T-cell (primary cell): ENCODE results near the gene HAUS8. TPM values are rescaled to one million over a fixed set of nuclear protein-coding genes. Genes with fewer than 3 reads are reported as not detected.
"Not testable (repeated sequence)": the region's sequence is repeated elsewhere in the genome, so short reads cannot be mapped to it uniquely, and the experiment has no call there.

Experiments used
- ATAC-seq, 4 experiments: fragments of 200-7000 bp in 3 of 4; fragments of 150-1000 bp in 1 of 4; cut with Tn5 transposase; replicated peaks in 1 of 4; 1 replicate in 3 of 4; 2 replicates in 1 of 4; pipeline ENCODE4 v1.10.0; 2021; ENCODE audit warnings: moderate library complexity in 3 of 4, mild to moderate bottlenecking in 2 of 4, moderate number of reproducible peaks in 1 of 4
- CTCF ChIA-PET, 2 donors: fragments of 300-600 bp; sonication (Branson Sonifier 250); formaldehyde crosslinking; loops; one replicate each; lab custom pipeline; 2022; ENCODE audit warnings: antibody characterized with exemption in 2 of 2; lab: Charles Lee
- POLR2A ChIA-PET, 2 donors: fragments of 300-600 bp; sonication (Branson Sonifier 250); formaldehyde crosslinking; loops; one replicate each; lab custom pipeline; 2022; ENCODE audit warnings: antibody characterized with exemption in 2 of 2; lab: Charles Lee
- DNase-seq, 35 experiments: peaks; one replicate each; pipeline versions ENCODE4 v3.0.0 to v3.0.0-alpha.2; 2013 to 2023
- H3K27ac ChIP-seq: one replicate; pipeline ENCODE4 v1.5.1; 2013; ENCODE audit warnings: low read length
- H3K27me3 ChIP-seq, 2 experiments: replicated peaks in 1 of 2; 1 replicate in 1 of 2; 2 replicates in 1 of 2; pipeline versions ENCODE4 v1.6.1 to v1.7.0; 2013; ENCODE audit warnings: low read length in 1 of 2, mixed read lengths in 1 of 2; ENCODE audit not compliant: control insufficient read depth in 2 of 2, insufficient read depth in 2 of 2; ENCODE audit errors: extremely low read depth in 1 of 2
- H3K36me3 ChIP-seq, 2 donors: 1 replicate in 1 of 2; 2 replicates in 1 of 2; pipeline versions ENCODE4 v1.6.1 to v1.7.0; 2013; ENCODE audit warnings: low read length in 1 of 2; ENCODE audit not compliant: control insufficient read depth in 2 of 2, insufficient read depth in 1 of 2; ENCODE audit errors: extremely low read depth in 1 of 2
- H3K4me1 ChIP-seq, 2 experiments: 1 replicate in 1 of 2; 2 replicates in 1 of 2; pipeline versions ENCODE4 v1.6.1 to v1.7.0; 2013; ENCODE audit warnings: low read length in 2 of 2, mixed read lengths in 1 of 2; ENCODE audit not compliant: insufficient read depth in 2 of 2, control insufficient read depth in 1 of 2; ENCODE audit errors: extremely low read depth in 1 of 2
- H3K4me3 ChIP-seq, 2 donors: 1 replicate in 1 of 2; 2 replicates in 1 of 2; pipeline versions ENCODE4 v1.5.1 to v1.7.0; 2013; ENCODE audit warnings: mild to moderate bottlenecking in 2 of 2, low read length in 1 of 2, moderate library complexity in 1 of 2; ENCODE audit not compliant: control insufficient read depth in 1 of 2; ENCODE audit errors: extremely low read depth in 1 of 2
- H3K9me3 ChIP-seq: 2 replicates; pipeline ENCODE4 v1.7.0; 2013
- H3K27ac Mint-ChIP-seq, 2 donors: one replicate each; pipeline ENCODE4 v1.8.0; 2020 to 2021; ENCODE audit warnings: mild to moderate bottlenecking in 2 of 2, mixed read lengths in 2 of 2
- H3K27me3 Mint-ChIP-seq, 2 donors: one replicate each; pipeline ENCODE4 v1.8.0; 2021 to 2022; ENCODE audit warnings: mixed read lengths in 2 of 2
- H3K36me3 Mint-ChIP-seq: one replicate; pipeline ENCODE4 v1.8.0; 2021; ENCODE audit warnings: mixed read lengths
- H3K4me1 Mint-ChIP-seq, 3 donors: one replicate each; pipeline ENCODE4 v1.8.0; 2020 to 2022; ENCODE audit warnings: mixed read lengths in 3 of 3, mild to moderate bottlenecking in 1 of 3
- H3K4me3 Mint-ChIP-seq, 3 donors: one replicate each; pipeline ENCODE4 v1.8.0; 2020 to 2022; ENCODE audit warnings: mild to moderate bottlenecking in 3 of 3, mixed read lengths in 3 of 3, moderate library complexity in 3 of 3
- H3K9me3 Mint-ChIP-seq, 3 donors: one replicate each; pipeline ENCODE4 v1.8.0; 2020 to 2022; ENCODE audit warnings: mixed read lengths in 3 of 3
- WGBS: methylation state at CpG from one replicate; pipeline ENCODE4 v1.1.5; 2013; ENCODE audit warnings: missing lambda C conversion rate; ENCODE audit not compliant: insufficient coverage; 5-methylcytosine and 5-hydroxymethylcytosine counted together
- total RNA-seq, 35 experiments: library from RNA in 6 of 35; stranded (reverse) in 6 of 35; fragments of 120-200 nt in 1 of 35; gene quantifications; one replicate each; pipeline versions ENCODE4 v1.2.1 to v1.2.4 and lab custom pipeline; 2013 to 2026

The HAUS8 gene
- total RNA-seq, 5 donors from 2014 or later (not counting 1 experiment from before 2014, with no cell fraction given) = 16.6 to 20.4 (median 19.3) TPM

GRCh38 chr19:17021793-17022590 is 53.3 kb downstream of the HAUS8 start:
- H3K36me3 Mint-ChIP-seq = peaks cover 13% of the 10 kb centered on the region
- ATAC-seq (no peak), DNase-seq (no peak)
- Histone ChIP-seq H3K9me3 (no peaks in the 10 kb centered on the region), H3K36me3 (no peaks in the 10 kb centered on the region), H3K4me1 (peaks cover 0 to 9% of the 10 kb centered on the region in 2 experiments), H3K4me3 (no peak overlapping the region), H3K27ac (no peak overlapping the region), H3K27me3 (peaks cover 0 to 39% of the 10 kb centered on the region in 2 experiments)
- peaks cover 6 to 9% (median 7%) of the 10 kb centered on the region in 3 donors for H3K4me1 Mint-ChIP-seq
- CTCF ChIA-PET = interaction anchor here in 1 of 2 donors (0.6 kb wide), 1 partner anchor 21 kb away, joined by 17 read pairs; no protein-coding TSS in a partner anchor
- H3K9me3 Mint-ChIP-seq = peaks cover 4 to 19% (median 17%) of the 10 kb centered on the region in 3 donors
- WGBS = 93% methylated on average over 7 of the region's 12 CpGs
- H3K27ac Mint-ChIP-seq = no peak overlapping the region
- H3K27me3 Mint-ChIP-seq = peaks cover 20 to 35% of the 10 kb centered on the region in 2 donors
- POLR2A ChIA-PET = no interaction called here
- no peak overlapping the region for H3K4me3 Mint-ChIP-seq

DNA sequence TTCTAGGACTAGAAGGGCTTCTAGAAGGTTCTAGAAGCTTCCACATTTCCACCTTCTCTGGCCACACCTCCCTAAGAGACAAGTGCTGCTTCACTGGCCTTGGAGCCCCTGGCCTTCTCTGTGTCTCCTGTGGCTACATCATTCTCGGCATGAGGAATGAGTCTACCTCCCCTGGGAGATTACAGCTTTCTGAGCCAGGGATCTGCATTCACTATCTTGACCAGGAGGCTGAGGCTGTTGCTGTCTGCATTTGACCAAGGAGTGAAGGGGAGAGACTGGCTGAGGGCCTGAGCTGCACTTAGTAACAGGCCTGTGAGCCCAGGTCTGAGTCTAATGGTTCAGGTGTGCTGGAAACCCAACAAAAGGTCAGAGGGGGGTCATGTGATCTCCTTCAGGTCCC is 53.9 kb downstream of the HAUS8 start:
- no peak overlapping the region for H3K27ac ChIP-seq
- Mint-ChIP-seq H3K4me1 (peaks cover 6 to 9% (median 7%) of the 10 kb centered on the region in 3 donors), H3K36me3 (peaks cover 13% of the 10 kb centered on the region), H3K9me3 (peaks cover 4 to 19% (median 17%) of the 10 kb centered on the region in 3 donors), H3K27ac (no peak overlapping the region), H3K27me3 (peaks cover 20 to 34% of the 10 kb centered on the region in 2 donors), H3K4me3 (no peak overlapping the region)
- ChIA-PET POLR2A (no interaction called here), CTCF (no interaction called here)
- H3K4me1 ChIP-seq = peaks cover 0 to 9% of the 10 kb centered on the region in 2 experiments
- no peak for ATAC-seq
- peaks cover 0 to 38% of the 10 kb centered on the region in 2 experiments for H3K27me3 ChIP-seq
- no peak for DNase-seq
- WGBS = 100% methylated on average over 1 of the region's 1 CpG
- no peaks in the 10 kb centered on the region for H3K36me3 ChIP-seq
- H3K9me3 ChIP-seq = no peaks in the 10 kb centered on the region
- H3K4me3 ChIP-seq = no peak overlapping the region

DNA sequence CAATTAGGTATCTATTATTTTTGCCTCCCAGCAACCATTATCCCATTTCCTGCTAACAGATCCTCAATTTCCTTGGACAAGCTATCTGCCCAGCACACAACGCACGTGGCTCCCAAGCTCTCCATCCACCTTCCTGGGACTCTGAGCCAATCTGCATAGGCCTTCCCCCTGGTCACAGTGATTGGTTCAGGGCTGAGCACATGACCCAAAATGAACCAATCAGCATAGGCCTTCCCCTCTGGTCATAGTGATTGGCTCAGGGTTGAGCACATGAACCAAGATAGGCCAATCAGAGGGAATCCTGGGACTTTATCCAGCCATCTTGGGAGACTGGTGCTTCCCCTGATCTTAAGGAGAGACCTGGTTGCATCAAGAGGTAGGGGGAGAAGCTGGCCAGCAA is 54.4 kb downstream of the HAUS8 start:
- Mint-ChIP-seq H3K9me3 (peaks cover 4 to 19% (median 17%) of the 10 kb centered on the region in 3 donors), H3K36me3 (peaks cover 13% of the 10 kb centered on the region), H3K4me3 (no peak overlapping the region), H3K4me1 (peaks cover 2 to 3% (median 3%) of the 10 kb centered on the region in 3 donors), H3K27ac (no peak overlapping the region), H3K27me3 (peaks cover 16 to 29% of the 10 kb centered on the region in 2 donors)
- 94% methylated on average over 2 of the region's 2 CpGs for WGBS
- H3K27ac ChIP-seq = no peak overlapping the region
- ATAC-seq = no peak
- POLR2A ChIA-PET = no interaction called here
- CTCF ChIA-PET = interaction anchor here in 1 of 2 donors (0.6 kb wide), 1 partner anchor 287 kb away, joined by 7 read pairs; no protein-coding TSS in a partner anchor
- no peaks in the 10 kb centered on the region for H3K36me3 ChIP-seq
- peaks cover 0 to 33% of the 10 kb centered on the region in 2 experiments for H3K27me3 ChIP-seq
- DNase-seq = no peak
- no peak overlapping the region for H3K4me3 ChIP-seq
- no peaks in the 10 kb centered on the region for H3K9me3 ChIP-seq
- peaks cover 0 to 4% of the 10 kb centered on the region in 2 experiments for H3K4me1 ChIP-seq

DNA sequence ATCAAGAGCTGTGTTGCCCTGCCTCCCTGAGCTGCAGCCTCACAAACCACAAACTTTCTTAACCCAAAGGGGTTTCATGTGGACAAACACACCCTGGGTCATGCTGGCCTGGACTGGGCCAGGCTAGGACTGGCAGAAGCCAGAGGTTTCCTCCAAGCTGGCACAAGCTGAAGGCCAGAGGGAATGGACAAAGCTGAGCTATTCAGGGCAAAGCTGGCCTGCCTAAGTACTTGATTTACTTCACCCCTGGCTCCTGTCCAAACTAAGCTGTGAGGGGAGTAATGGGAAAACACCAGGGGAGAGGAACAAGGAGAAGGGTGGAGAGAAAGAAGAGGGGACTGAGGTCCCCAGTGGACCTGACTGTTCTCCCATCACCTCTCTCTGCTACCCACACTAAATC is 54.9 kb downstream of the HAUS8 start:
- H3K4me3 ChIP-seq = no peak overlapping the region
- Mint-ChIP-seq H3K4me1 (no peaks in the 10 kb centered on the region), H3K9me3 (peaks cover 4 to 19% (median 17%) of the 10 kb centered on the region in 3 donors), H3K4me3 (no peak overlapping the region), H3K36me3 (peaks cover 13% of the 10 kb centered on the region), H3K27me3 (peaks cover 14 to 25% of the 10 kb centered on the region in 2 donors), H3K27ac (no peak overlapping the region)
- no peaks in the 10 kb centered on the region for H3K36me3 ChIP-seq
- POLR2A ChIA-PET = no interaction called here
- no peak overlapping the region for H3K27ac ChIP-seq
- H3K27me3 ChIP-seq = peaks cover 0 to 32% of the 10 kb centered on the region in 2 experiments
- CTCF ChIA-PET = interaction anchor here in 1 of 2 donors (0.6 kb wide), 1 partner anchor 286 kb away, joined by 7 read pairs; no protein-coding TSS in a partner anchor
- DNase-seq (no peak), ATAC-seq (no peak)
- no peaks in the 10 kb centered on the region for H3K9me3 ChIP-seq
- H3K4me1 ChIP-seq = no peaks in the 10 kb centered on the region

DNA sequence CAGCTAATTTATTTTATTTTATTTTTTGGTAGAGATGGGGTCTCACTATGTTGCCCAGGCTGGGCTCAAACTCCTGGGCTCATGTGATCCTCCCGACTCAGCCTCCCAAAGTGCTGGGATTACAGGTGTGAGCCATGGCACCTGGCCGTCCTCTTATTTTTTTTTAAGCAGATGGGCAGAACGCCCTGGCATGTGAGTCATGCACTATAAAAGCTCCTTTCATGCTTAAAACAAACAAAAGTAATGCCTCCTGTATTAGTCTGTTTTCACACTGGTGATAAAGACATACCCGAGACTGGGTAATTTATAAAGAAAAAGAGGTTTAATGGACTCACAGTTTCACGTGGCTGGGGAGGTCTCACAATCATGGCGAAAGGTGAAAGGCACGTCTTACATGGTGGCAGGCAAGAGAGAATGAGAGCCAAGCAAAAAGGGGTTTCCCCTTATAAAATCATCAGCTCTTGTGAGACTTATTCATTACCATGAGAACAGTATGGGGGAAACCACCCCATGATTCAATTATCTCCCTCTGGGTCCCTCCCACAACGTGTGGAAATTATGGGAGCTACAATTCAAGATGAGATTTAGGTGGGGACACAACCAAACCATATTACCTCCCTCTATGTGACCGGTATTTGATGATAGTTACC is 60.9 kb downstream of the HAUS8 start:
- ATAC-seq, H3K36me3 ChIP-seq, H3K9me3 ChIP-seq, H3K4me1 Mint-ChIP-seq, H3K27ac Mint-ChIP-seq, H3K27me3 Mint-ChIP-seq, POLR2A ChIA-PET, H3K9me3 Mint-ChIP-seq, H3K27ac ChIP-seq, H3K4me3 Mint-ChIP-seq, H3K4me3 ChIP-seq, DNase-seq, CTCF ChIA-PET, H3K36me3 Mint-ChIP-seq, H3K4me1 ChIP-seq: not testable (repeated sequence)
- 69% methylated on average over 4 of the region's 9 CpGs for WGBS
- H3K27me3 ChIP-seq = peaks cover 0 to 21% of the 10 kb centered on the region in 2 experiments

DNA sequence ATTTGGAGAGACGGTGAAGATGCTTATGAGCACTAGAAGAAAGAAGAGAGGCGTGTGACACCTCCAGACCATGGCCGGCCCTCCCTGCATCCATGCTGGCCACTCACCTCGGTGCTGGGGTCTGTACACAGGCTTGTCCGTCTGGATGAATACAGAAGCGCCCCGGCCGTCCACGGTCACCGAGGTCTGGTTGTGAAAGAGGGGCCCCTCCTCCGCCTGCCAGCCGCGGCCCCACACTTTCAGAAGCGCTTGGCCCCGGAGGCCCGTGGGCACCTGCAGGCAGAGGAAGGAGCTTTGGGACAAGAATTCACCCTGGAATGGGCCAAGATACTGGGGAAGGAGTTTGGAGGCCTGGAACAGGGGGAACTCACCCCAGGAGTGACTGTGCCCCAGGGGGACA is 63.8 kb downstream of the HAUS8 start:
- H3K27ac Mint-ChIP-seq = no peak overlapping the region
- CTCF ChIA-PET = no interaction called here

More for the DNA sequence above, 63.8 kb downstream of the HAUS8 start:
- Histone ChIP-seq H3K9me3 (no peaks in the 10 kb centered on the region), H3K27ac (no peak overlapping the region), H3K36me3 (no peaks in the 10 kb centered on the region), H3K4me3 (no peak overlapping the region), H3K27me3 (peaks cover 0 to 20% of the 10 kb centered on the region in 2 experiments), H3K4me1 (no peaks in the 10 kb centered on the region)
- Mint-ChIP-seq H3K36me3 (no peaks in the 10 kb centered on the region), H3K4me3 (no peak overlapping the region), H3K9me3 (peaks cover 0 to 2% (median 0%) of the 10 kb centered on the region in 3 donors), H3K4me1 (no peaks in the 10 kb centered on the region), H3K27me3 (no peaks in the 10 kb centered on the region)
- ATAC-seq (no peak), DNase-seq (no peak)
- POLR2A ChIA-PET = no interaction called here
- WGBS = 80% methylated on average over 2 of the region's 16 CpGs
